Measurements from ENCODE around the gene CEP72. TPM values are rescaled to one million over a fixed set of nuclear protein-coding genes. Genes with fewer than 3 reads are reported as not detected.
A peak's percentile ranks its signal among the peaks of the same experiment; 100 is the strongest.
"Not testable (repeated sequence)": the region's sequence is repeated elsewhere in the genome, so short reads cannot be mapped to it uniquely, and the experiment has no call there.

CEP72 gene
- total RNA-seq, 4 donors from 2014 or later: 3.3 to 6.6 (median 5.0) TPM

GRCh38 chr5:688348-689010 is 76.3 kb downstream of the CEP72 start:
- not testable (repeated sequence) for H3K36me3 ChIP-seq; H3K4me1 ChIP-seq; H3K27ac ChIP-seq; H3K27me3 ChIP-seq; H3K4me3 ChIP-seq; H3K9me3 ChIP-seq; DNase-seq (ENCODE audit: low spot score in 2 of 2)
- 86 to 90% methylated on average over 12 to 29 of the region's 30 CpGs for WGBS, 2 donors

GRCh38 chr5:690293-690692 is 78.2 kb downstream of the CEP72 start:
- H3K27me3 ChIP-seq; H3K9me3 ChIP-seq; H3K27ac ChIP-seq; H3K4me3 ChIP-seq; H3K36me3 ChIP-seq; H3K4me1 ChIP-seq; DNase-seq (ENCODE audit: low spot score in 2 of 2): not testable (repeated sequence)
- no CpG with 5 or more reads among the region's 12 CpGs for whole genome bisulfite sequencing, 2 donors

- not testable (repeated sequence) for H3K9me3 ChIP-seq; DNase-seq (ENCODE audit: low spot score in 2 of 2); H3K27me3 ChIP-seq; H3K27ac ChIP-seq; H3K36me3 ChIP-seq; H3K4me1 ChIP-seq
- 0% methylated on average over 4 of the region's 23 CpGs; no CpG with 5 or more reads in 1 of the 2 donors for WGBS, 2 donors
- peak overlapping the region in 1 of 4 donors; percentile 27 for H3K4me3 ChIP-seq
These were observed 78.9 kb downstream of the CEP72 start for GRCh38 chr5:691049-691448.

- Histone ChIP-seq H3K4me3 (peak overlapping the region; percentile 37 to 67 (median 58)), H3K27ac (no peak overlapping the region), H3K4me1 (peaks cover 0 to 6% (median 3%) of the 10 kb centered on the region in 4 donors), H3K27me3 (peaks cover 0 to 8% of the 10 kb centered on the region in 2 donors), H3K9me3 (no peaks in the 10 kb centered on the region), H3K36me3 (no peaks in the 10 kb centered on the region)
- TF ChIP-seq CTCF (IDR thresholded peaks at IDR 0.05) (no peak), POLR2A (IDR thresholded peaks at IDR 0.05) (no peak), EP300 (IDR thresholded peaks at IDR 0.05) (no peak)
- 7 to 49% methylated on average over 1 to 2 of the region's 2 CpGs for WGBS, 2 donors
- no peak for DNase-seq (ENCODE audit: low spot score in 2 of 2)
These were observed 79.8 kb downstream of the CEP72 start for GRCh38 chr5:691817-692528.

GRCh38 chr5:692529-693041 is 80.4 kb downstream of the CEP72 start:
- DNase-seq (ENCODE audit: low spot score in 2 of 2); H3K36me3 ChIP-seq; H3K4me1 ChIP-seq; H3K9me3 ChIP-seq; H3K27me3 ChIP-seq: not testable (repeated sequence)
- H3K4me3 ChIP-seq: peak overlapping the region; percentile 37 to 67 (median 58)
- WGBS, 2 donors: 0 to 1% methylated on average over 3 to 21 of the region's 41 CpGs
- H3K27ac ChIP-seq: peak overlapping the region in 2 of 4 donors; percentile 50 to 54

- not testable (repeated sequence) for H3K36me3 ChIP-seq, H3K27me3 ChIP-seq, H3K9me3 ChIP-seq, H3K4me1 ChIP-seq
- DNase-seq (ENCODE audit: low spot score in 2 of 2): peak; percentile 74 to 79
- Histone ChIP-seq H3K27ac (peak within 1 kb of the TSS in 2 of 4 donors; percentile 50 to 74), H3K4me3 (peak within 1 kb of the TSS; percentile 55 to 67 (median 58))
- no CpG with 5 or more reads among the region's 109 CpGs for WGBS, 2 donors
- TF ChIP-seq EP300 (IDR thresholded peaks at IDR 0.05): peak in 1 of 2 donors; percentile 64
- peak in 1 of 2 donors; percentile 63 for TF ChIP-seq POLR2A (IDR thresholded peaks at IDR 0.05)
These were observed 81.3 kb downstream of the CEP72 start, which contains the start of gene TPPP for GRCh38 chr5:693271-694041. Gene TPPP (minus strand): TSS chr5:693352. CDS start chr5:678060, 15,292 bp downstream.

GRCh38 chr5:694042-694431 is 81.9 kb downstream of the CEP72 start:
- not testable (repeated sequence) for H3K27me3 ChIP-seq; H3K36me3 ChIP-seq; DNase-seq (ENCODE audit: low spot score in 2 of 2); H3K27ac ChIP-seq; H3K4me1 ChIP-seq
- no CpG with 5 or more reads among the region's 22 CpGs for WGBS, 2 donors
- peak overlapping the region in 3 of 4 donors; percentile 42 to 67 (median 61) for H3K4me3 ChIP-seq
- peaks cover 0 to 15% (median 2%) of the 10 kb centered on the region in 4 donors for H3K9me3 ChIP-seq

GRCh38 chr5:695475-695874 is 83.3 kb downstream of the CEP72 start:
- WGBS, 2 donors: no CpG with 5 or more reads among the region's 13 CpGs
- not testable (repeated sequence) for H3K36me3 ChIP-seq; H3K4me1 ChIP-seq; H3K27ac ChIP-seq; DNase-seq (ENCODE audit: low spot score in 2 of 2); H3K4me3 ChIP-seq; H3K27me3 ChIP-seq
- H3K9me3 ChIP-seq: peaks cover 0 to 27% (median 2%) of the 10 kb centered on the region in 4 donors

- not testable (repeated sequence) for H3K36me3 ChIP-seq; H3K4me1 ChIP-seq; DNase-seq (ENCODE audit: low spot score in 2 of 2); H3K4me3 ChIP-seq; H3K27ac ChIP-seq; H3K27me3 ChIP-seq
- peaks cover 0 to 30% (median 2%) of the 10 kb centered on the region in 4 donors for H3K9me3 ChIP-seq
- WGBS, 2 donors: 82% methylated on average over 7 of the region's 8 CpGs; no CpG with 5 or more reads in 1 of the 2 donors
These were observed 84.1 kb downstream of the CEP72 start for GRCh38 chr5:696191-696590.

- not testable (repeated sequence) for DNase-seq (ENCODE audit: low spot score in 2 of 2); H3K36me3 ChIP-seq; H3K27me3 ChIP-seq; H3K27ac ChIP-seq; H3K4me3 ChIP-seq; H3K4me1 ChIP-seq
- 85 to 87% methylated on average over 15 to 20 of the region's 21 CpGs for WGBS, 2 donors
- peaks cover 0 to 30% (median 2%) of the 10 kb centered on the region in 4 donors for H3K9me3 ChIP-seq
These were observed 84.9 kb downstream of the CEP72 start for GRCh38 chr5:696753-697702.
